Measurements from ENCODE around the gene ZFAND5.

DNA sequence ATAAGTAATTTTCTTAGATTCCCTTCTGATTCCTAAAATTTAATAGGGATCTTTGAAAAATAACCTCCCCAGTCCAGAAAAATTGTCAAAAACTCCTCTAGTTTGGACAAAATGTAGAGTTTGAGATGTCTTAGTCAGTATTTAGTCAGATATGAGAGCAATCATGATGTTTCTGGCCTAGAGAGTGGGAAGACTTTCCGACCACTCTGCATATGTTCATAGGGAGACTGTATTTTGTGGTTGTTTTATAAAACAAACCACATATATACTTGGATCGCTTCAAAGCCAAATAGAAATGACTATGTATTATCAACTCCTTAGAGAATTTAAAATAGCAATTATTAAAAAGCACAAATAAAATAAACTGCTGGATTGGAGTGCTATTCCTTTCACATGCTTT lies 15.8 kb downstream of the ZFAND5 start:
- TF ChIP-seq EZH2phosphoT487 (IDR thresholded peaks at IDR 0.05; ENCODE audit: borderline replicate concordance, low read length): no peak
- TF ChIP-seq, protein P1, sequence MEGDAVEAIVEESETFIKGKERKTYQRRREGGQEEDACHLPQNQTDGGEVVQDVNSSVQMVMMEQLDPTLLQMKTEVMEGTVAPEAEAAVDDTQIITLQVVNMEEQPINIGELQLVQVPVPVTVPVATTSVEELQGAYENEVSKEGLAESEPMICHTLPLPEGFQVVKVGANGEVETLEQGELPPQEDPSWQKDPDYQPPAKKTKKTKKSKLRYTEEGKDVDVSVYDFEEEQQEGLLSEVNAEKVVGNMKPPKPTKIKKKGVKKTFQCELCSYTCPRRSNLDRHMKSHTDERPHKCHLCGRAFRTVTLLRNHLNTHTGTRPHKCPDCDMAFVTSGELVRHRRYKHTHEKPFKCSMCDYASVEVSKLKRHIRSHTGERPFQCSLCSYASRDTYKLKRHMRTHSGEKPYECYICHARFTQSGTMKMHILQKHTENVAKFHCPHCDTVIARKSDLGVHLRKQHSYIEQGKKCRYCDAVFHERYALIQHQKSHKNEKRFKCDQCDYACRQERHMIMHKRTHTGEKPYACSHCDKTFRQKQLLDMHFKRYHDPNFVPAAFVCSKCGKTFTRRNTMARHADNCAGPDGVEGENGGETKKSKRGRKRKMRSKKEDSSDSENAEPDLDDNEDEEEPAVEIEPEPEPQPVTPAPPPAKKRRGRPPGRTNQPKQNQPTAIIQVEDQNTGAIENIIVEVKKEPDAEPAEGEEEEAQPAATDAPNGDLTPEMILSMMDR (IDR thresholded peaks at IDR 0.05; ENCODE audit: low read depth, low read length, poor library complexity, severe bottlenecking): no peak
